RKO (cell line): ENCODE data around the gene ALK.

Source experiments
- DNase-seq: peaks from one replicate; pipeline ENCODE4 v3.0.0-alpha.2; 2016; ENCODE audit warnings: low spot score

The ALK gene

DNA sequence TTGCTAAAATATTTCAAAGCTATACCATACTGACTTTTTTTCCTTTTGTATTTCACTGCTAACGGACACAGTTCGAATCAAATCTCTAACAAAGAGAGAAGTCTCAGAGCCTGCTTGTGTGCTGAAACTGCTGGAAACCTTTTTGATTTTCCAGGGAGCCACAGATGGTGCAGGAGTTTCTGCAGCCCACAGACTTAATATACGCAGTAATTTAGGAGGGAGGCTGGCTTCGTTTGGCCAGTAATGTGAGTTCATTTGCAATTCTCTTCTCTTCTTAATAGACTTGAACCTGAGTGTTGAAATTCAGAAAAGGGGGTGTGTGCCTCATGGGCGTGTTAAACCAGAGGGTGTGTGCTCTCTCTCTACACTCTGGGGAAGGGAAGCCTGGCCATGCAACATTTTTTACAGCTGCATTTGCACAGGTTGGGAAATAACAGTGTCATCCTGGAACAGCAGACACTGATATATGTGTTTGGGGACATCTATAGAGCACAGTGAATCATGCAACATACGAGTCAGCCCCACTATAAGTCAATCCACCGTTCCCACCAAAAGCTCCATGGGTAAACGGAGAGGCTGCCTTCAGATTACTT is 473.2 kb downstream of the ALK start:
- no peak for DNase-seq

DNA sequence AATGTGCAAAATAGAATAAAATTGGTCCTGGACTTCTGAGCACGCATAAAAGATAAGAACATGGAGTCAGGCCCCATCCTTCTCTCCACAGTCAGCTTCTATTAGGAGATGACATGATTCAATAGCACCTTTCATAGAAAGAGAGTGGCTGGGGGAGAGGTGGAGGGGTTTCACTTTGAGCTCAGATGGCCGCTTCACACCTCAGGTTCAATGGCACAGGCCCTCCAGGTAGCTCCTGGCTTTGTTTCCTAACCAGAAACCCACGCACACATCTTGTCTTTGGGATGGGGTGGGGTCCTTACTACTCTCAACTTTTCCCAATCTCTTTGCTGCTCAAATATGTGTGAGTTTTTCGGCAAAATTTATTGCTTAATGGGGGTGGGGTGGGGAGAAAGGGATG is 473.9 kb downstream of the ALK start:
- no peak for DNase-seq

DNA sequence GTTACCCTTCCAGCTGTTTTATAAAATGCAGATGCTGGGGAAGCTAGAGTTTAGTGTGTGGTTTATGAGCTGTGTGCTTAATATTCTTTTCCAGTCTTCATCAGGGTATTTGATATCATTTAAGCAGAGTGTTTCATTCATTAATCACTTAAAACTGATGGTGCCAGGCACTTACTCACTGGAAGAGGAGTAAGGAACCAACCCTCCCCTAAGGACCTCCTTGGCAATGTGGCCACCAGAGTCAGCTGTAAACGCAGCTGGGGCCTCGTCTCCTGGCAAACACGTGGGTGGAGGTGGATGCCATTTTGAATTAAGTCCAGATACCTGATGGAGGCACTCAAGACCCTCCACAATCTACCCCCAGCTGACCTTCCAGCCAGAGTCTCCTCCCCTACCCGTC is 474.5 kb downstream of the ALK start:
- no peak for DNase-seq

DNA sequence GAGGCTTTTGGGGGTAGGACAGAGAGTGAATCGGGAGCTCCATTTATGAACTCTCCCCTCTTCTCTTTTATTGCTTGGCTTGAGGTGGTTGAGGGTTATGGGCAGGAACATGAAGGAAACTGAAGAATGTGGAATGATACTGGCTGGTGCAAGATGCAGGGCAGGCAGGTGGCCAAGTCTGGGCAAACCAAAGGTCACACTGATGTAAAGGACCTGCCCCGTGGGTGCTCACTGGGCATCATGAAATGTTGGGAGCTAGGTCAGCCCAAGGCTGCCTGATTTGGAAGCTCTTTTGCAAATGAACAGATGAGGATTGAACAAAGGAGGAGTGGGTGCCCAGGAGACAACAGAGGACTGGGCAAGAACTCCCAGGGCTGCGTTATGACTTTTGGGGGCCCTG is 477.2 kb downstream of the ALK start:
- no peak for DNase-seq

DNA sequence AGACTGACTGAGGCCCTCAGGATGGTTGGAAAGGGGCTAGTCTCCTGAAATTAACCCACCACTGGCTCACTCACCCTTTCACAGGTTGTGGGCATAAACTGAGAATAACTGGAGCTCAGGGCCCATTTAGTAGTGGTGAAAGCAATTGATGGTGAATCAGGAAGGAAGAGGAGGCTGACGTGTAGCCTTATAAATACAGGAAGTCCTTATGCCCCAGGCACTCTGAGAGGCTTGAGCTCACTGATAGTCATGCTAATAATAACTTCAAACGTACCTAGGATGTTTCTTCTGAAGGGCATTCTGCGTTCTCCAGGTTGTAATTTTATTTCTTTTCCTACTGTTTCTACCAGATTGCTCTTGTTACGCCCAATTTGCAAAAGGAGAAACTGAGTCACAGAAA is 477.8 kb downstream of the ALK start:
- no peak for DNase-seq

DNA sequence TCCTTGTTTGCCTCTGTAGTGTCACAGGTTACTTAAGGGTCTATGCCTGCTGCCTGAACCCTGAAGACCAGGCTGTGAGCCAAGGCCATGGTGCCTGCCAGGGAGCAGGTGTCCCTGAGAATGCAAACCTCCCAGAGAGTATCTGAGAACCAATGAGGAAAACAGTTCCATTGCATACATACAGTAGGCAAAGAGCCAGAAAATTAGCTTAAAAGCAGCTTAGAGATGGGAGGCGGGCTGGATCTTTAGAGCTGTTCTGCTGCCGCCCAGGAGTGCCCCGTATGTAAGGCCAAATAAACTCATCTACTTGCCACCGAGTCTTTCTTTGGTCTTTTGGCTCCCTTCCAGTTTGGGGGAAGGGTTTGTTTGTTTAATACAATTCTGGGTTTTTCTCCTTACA is 478.2 kb downstream of the ALK start:
- no peak for DNase-seq

DNA sequence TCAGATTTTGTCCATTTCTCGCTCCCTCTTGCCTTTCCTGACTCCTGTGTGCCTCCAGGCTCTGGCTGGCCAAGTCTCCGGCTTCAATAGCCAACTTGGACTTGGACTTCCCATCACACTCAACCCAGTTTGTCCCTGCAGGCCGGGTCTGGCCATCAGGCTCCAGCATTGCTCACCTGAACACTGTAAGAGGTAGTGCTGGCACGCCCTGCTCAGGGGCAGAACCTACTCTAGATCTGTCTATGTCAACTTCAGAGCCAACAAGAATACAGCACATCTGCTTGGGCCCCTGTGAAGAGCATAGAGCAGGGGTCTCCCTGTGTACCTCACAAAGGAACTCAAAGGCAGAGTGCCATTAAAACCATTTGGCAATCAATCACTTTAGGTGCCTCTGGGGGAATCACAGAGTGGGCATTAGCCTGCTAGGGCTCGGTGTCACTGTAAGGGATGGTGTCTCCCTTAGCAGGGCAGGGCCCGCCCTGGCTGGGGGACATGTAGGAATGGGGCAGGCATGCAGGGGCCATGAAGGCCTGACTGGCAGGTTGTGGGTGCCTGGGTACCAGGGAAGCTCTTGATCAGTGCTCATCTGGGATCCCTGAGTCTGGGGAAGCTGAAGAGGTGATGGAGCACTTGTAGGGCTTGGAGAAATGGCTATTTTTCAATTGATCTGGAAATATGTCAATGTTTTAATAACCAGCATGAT is 480.3 kb downstream of the ALK start:
- DNase-seq = no peak

DNA sequence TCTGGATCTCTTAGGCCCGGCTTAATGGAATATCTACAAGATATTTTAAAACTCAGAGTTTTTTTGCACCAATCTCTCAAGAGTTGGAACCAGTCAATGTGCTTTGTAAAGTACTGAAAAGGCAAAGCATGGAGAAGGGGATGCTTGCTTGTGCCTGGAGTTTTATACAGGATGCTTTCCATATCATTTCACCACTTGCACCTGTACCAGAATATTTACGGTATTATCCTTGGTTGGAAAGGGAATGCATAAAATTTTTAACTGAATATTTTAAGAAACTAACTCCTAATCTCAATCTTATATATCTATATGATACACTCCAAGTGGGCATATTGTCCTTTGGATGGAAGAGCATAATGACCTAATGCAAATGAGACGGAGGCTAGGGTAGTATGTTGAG is 487.5 kb downstream of the ALK start:
- no peak for DNase-seq

DNA sequence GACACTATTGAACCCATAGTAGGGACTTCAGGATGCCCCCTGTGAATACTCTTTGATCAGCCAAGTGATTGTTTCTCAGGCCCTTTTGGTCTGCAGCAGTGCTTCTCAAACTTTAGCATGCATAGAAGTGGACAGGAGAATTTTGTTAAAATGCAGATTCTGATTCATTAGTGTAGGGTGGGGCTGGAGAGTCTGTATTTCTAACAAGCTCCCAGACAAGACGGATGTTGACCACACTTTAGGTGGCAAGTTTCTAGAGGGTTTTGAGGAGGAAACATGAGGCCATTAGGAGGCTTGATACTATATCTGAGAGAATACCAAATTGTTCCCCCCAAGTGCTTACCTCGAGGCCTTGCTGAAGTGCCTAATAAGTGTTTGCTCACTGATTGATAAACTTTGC is 488.3 kb downstream of the ALK start:
- DNase-seq = no peak

DNA sequence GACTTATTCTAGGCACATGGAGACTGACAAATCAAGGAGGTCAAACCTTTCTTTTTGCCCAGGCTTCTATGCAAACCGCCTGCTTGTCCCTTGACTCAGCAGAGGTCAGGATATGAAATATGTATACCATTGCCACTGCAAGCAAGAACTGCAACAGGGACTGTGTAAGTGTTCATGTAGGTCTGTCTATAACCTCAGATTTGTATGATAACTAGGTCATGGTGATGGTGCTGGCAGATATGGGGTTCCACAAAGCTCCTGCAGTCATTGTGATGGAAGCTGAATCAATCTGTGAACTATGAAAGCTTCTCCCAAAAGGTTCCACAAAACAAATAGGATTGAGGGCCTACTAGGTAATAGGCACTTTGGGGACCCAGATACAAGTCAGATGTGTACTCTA is 489.9 kb downstream of the ALK start:
- no peak for DNase-seq

DNA sequence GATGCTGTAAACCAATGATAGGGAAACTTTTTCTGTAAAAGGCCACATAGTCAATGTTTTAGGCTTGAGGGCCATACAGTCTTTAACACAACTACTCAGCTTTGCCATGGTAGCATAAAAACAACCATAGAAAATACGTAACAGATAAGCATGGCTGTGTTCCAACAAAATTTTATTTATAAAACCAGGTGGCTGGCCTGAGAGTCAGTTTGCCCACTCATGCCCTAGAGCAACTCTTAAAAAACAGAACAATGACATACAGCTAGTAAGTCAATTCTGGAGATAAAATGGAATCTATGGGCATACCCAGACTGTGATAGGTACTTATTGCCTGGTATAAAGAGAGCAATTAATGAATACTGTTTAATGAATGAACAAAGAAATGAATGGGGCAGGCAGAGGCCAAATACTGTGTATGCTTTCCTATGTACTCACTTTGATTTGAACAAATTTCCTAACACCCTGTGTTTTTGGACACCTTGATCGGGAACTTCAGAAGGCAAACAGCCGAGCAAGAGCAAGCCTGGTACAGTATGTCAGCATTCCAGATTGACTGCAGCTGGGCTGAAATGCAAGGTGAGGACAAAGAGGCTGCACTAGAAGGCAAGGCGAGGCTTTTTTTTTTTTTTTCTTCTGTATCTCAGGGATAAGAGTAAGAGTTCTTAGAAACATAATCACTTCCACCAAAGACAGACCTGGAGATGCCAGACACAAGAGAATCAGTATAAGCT is 490.8 kb downstream of the ALK start:
- no peak for DNase-seq

DNA sequence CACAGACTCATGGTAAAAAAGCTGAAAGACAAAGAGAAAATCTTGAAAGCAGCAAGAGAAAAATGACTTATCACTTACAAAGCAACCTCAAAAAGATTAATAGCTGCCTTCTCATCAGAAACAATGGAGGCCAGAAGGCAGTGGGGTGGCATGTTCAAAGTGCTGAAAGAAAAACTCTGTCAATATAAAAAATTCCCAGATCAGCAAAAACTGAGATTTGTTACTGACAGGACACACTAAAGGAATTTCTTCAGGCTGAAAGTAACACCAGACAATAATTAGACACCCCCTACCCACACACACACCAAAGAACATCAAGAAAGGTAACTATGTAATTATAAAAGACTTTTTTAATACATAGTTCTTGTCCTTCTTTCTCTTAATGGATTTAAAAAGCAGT is 495.0 kb downstream of the ALK start:
- no peak for DNase-seq

DNA sequence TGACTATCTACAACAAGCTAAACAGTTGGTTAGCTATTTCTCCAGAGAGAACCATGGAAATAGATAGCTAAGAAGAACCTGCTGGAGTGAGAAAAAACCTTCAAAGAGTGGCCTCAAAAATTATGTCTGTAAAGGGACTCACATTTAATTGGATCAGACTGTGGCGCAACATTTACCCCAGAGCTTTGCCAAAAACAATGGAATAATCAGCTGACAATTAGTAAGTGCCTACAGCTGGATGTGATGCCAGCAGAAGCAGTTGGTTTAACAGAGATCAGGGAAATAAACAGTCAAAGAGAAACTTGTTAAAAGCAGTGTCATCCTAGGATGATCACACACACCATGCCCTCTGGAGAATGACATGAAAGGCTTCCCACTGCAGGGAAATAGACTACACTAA is 495.5 kb downstream of the ALK start:
- DNase-seq = no peak

DNA sequence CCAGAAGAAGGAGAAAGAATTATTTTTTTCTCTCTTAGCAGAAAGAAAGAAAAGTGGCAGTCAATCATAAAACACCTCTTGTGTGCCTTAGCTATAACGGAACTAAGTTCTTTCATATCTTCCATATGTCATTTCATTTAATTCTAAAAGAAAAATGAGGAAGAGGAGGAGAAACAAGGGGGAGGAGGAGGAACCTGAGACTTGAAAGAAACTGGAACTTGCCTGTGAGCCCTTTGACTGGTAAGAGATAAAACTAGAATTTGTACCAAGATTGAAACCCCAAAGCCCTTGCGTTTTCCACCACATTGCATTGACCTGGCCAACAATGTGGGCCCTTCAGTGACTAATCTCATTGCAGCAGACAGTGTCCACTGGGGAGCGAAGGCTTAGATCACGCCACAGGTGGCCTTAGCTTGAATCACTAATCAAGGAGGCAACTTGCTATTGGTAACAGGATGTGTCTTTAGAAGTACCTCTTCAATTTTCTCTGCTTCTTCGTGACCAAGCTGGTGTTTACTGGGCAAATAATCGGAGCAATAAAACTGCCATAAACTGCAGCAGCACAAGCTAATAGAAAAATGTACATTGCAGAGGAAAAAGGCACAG is 498.2 kb downstream of the ALK start:
- DNase-seq = no peak

DNA sequence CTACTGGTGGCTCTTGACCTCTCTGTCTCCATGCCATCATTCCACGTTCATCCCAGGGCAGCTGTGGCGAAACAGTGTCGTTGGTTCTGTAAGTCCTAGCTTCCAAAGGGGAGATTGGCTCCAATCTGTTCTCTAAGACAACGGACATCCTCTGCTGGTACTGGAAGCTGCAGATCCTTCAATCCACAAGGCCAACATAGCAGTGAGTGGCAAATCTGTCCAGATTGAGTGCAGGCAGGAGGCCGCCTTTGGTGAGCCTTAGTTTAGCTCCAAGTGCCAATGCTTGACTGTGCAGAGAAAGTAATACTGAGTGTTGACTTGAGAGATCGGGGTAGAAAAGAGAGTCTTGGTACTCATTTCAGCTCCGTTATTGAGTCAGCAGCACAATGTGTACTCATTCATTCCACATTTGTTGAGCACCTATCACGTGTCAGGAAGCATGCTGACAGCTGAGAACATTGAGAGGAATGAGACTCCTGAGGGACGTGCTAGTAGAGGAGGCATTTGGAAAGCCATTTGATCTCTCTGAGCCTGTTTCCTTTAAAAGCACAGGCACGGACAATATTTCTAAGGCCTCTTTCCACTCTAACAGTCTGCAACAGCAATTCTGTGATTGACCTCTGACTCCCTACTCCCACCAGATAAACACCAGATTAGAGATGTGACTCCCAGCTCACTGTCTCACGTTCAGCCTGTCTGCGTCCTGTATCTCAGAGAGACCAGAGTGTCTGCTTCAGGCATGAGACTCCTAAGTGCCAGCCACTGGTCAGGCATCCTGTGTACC is 500.2 kb downstream of the ALK start:
- DNase-seq = no peak

DNA sequence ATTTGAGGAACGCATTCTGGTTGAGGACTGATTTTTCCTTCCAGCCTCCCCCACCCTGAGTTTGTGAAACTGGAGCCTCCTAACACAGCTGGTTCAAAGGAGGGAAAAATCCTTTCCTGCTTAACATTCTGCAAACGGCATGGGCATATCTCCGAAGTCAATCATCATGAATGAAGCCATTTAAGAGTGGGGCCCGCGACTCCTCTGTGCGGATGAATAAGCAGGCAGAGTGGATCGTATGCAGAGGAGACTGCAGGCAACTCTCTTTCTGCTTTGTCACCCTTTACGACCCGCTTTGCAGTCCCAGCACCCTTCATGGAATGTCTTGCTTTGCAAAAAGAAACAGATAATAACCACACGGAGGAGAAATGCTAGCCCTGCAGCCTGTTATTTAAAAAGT is 500.9 kb downstream of the ALK start:
- no peak for DNase-seq

DNA sequence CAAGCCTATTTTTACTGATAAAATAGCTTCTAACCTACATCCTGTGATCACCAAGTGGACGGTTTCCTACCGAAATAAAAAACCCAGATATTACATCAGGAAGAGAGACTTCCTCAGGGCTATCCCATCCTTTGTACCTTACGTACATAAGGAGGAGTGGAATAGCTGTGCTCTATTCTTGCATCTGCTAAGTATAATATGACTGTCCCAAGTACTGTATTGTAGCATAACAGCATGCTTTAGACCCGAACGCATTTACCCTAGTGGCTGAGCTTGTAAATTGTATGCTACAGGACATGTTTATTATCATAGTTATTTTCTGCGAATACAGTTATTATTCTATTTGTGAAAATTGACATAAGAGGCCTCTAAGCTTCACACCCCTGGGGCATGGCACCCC is 503.8 kb downstream of the ALK start:
- DNase-seq = no peak

DNA sequence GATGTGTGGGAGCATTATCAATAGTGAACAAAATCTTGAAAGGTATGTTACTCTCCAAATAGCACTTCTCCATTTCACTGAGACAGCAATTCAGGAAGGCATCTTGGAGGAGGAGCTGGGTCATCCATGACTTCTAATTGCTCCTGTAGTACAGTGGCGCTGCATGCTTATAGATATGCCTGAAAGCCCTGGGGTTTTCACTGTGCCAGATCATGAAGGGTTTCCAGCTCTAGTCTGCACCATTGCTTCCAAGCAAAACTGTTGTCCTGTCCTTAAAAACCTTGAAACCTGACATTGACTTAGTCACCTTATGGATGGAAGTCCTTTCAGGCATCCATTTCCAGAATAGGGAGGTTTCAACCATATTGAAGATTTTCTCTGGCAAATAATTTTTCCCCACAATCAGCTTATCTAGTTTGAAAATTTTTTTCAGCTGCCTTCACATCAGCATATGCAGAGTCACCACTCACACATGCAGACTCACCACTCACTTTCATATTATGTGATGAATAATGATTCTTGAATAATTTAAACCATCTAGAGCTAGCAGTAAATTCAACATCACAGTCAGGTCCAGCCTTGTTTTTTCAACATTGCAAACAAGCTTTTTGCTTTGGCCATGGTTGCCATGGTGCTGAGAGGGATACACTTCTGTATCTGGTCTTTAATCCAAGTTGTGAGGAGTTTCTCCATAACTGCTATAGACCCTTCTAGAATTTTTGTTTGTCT is 509.0 kb downstream of the ALK start:
- DNase-seq = no peak

DNA sequence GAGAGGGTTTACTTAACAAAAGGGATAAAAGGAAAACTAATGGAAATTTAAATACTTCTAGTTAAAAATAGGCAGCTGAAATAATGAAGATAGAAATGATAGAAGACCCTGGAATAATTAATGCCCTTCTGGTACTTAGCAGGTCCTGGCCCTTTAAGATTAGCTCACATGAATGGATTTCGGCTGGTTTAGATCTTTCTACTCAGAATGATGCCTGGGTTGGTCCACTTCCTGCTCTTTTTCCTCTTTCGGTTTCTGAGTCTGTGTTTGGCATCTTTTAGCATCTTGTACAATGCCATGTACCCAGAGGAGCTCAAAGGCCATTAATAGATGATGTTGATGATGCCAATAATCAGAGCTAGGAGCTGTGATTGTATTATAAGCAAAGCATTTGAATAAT is 515.7 kb downstream of the ALK start:
- DNase-seq = no peak

DNA sequence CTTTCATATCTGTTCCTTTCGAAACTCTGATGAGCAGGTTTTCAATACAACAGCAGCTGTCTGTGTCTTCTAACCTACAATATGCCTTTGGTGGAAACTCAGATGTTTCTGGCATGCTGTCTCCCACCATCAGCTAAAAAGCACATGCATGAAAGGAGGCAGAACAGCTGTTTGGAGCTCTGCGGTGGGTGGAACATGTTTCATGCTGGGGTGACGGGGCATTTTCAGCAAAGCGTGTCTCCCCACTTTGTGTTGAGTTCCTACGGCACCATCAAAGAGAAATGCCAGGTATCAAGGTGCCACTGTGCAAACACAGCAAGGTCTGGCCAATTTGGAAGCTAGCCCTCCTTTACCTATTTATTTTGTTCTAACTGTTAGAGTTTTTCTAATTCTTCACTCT is 516.1 kb downstream of the ALK start:
- DNase-seq = no peak

DNA sequence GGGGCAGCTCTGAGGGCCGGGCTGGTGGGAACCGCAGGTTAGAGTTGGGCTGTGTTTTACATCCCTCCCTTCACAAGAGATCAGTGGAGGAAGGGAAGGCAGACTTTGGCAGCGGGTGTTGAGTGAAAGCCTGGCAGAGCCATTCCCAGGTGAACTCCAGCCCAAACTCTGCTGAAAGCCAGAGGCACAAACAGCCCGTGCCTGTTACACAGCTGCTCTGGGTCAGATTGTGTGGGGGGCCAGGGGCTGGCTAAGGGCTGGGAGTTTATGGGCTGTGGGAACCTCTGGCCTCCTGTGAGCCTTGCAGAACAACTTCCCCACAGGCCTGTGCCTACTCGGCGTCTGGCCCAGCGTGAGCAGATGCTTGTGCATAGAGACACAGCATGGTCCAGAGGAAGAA is 519.4 kb downstream of the ALK start:
- DNase-seq = no peak
